ENCODE results near the gene ENO1.
"Not testable (repeated sequence)": the region's sequence is repeated elsewhere in the genome, so short reads cannot be mapped to it uniquely, and the experiment has no call there.

The ENO1 gene

DNA sequence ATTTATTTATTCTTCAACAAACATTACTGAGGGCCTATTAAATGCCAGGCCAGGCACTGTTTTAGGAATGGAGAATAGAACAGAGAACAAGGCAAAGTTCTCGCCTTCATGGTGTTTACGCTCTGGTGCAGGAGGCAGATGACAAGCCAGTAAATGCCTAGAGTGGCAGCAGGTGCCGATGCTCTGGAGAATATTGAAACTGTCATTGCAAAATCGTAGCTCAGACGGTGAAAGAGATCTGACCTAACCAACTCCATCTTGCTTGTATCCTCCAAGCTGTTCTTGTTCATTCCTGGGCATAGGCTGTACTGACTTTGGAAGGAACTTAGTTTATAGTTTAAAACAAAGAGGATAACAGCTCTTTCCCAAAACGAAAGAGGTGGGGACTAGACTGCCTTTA is 13.5 kb upstream of the ENO1 start:
- DNase-seq: no peak

DNA sequence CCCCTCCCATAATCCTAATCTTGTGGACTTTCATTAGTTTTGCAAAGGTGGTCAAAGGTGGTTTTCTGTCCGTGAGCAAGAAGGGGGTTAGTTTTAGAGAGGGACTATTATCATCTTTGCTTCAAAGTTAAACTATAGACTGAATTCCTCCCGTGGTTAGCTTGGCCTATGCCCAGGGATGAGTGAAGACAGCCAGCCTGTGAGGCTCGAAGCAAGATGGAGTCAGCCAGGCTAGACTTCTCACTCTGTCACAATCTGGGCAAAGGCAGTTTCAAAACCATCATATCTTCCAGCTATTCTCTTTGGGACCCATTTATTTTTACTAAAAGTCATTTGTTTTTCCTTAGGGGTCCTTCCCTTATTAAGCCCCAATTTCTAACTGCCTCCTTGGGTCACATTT is 12.9 kb upstream of the ENO1 start:
- no peak for DNase-seq

DNA sequence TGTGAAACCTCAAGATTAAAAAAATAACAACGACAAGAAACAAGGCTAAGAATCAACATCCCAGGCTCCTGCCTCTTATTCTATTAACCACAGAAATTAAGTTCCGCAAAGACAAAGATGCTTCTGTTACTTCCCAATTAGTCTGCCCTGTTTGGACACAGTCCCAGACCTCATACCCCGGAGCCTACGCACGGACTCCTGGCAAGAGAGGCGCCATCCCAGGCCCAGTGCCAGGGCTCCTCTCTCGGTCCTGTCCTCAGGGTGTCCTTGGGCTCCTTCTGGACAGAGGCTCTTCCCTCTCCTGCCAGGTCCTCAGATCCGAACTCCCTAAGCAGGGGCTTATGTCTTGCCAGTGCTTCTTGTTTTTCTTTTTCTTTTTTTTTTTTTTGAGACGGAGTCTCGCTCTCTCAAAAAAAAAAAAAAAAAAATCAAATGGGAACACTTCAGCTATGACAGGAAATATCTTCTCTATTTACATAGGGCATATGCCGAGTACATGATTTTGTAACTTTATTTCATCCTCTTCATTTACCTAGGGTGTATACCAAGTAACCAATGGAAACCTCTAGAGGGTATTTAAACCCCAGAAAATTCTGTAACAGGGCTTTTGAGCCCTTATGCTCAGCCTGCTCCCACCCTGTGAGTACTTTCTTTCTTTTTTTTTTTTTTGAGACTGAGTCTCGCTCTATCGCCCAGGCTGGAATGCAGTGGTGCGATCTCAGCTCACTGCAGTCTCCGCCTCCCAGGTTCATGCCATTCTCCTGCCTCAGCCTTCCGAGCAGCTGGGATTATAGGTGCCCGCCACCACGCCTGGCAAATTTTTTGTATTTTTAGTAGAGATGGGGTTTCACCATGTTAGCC is 11.7 kb upstream of the ENO1 start:
- no peak for DNase-seq

DNA sequence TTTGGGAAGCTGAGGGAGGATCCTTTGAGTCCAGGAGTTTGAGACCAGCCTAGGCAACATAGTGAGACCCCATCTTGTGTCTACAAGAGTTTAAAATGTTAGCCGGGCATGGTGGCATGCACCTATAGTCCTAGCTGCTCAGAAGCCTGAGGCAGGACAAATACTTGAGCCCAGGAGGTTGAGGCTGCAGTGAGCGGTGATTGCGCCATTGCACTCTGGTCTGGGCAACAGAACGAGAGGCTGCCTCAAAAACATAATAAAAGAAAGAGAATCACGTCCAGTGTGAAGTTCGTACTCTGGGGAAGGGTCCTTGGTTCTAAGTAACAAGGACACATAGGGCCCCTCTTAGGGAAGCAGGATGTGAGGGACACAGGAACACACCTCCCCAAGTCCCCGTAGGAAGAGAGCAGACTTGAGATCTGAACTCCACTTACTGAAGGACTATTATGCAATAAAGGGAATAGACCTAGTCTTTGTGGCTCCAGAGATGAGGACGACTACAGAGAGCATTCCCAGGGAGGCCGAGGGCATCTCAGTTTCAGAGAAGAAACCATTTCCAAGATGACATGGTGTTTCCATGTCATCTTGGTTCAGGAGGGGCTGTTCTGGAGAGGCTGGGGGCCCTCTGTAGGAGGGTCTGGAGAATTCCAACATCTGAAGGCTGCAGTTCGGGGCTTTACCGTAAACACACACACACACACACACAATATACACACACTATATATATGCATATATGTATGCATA is 10.8 kb upstream of the ENO1 start:
- DNase-seq: no peak

DNA sequence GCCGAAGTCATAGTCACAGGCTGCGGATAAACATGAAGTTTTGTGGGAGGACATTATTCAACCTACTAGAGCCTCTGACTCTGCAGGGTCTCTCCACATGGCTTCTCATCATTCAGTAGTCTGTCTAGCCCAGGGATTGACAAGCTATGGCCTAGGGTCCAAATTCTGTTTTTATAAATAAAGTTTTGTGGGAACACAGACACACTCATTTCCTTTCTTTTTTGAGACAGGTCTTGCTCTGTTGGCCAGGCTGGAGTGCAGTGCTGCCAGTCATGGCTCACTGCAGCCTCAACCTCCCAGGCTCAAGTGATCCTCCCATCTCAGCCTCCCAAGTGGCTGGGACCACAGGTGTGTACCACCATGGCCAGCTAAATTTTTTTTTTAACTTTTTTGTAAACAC is 8.1 kb upstream of the ENO1 start:
- no peak for DNase-seq

DNA sequence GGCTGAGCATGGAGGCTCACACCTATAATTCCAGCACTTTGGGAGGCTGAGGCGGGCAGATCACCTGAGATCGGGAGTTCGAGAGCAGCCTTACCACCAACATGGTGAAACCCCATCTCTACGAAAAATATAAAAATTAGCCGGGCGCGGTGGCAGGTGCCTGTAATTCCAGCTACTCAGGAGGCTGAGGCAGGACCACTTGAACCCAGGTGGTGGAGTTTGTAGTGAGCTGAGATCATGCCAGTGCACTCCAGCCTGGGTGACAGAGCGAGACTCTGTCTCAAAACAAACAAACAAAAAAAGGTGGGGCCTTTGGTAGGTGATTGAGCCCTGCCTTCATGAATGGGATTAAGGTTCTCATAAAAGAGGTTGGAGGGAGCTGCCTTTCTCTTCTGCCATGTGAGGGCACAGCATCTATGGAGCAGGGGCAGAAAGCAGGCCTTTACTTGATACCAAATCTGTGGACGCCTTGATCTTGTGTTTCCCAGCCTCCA is 7.6 kb upstream of the ENO1 start:
- DNase-seq: not testable (repeated sequence)

DNA sequence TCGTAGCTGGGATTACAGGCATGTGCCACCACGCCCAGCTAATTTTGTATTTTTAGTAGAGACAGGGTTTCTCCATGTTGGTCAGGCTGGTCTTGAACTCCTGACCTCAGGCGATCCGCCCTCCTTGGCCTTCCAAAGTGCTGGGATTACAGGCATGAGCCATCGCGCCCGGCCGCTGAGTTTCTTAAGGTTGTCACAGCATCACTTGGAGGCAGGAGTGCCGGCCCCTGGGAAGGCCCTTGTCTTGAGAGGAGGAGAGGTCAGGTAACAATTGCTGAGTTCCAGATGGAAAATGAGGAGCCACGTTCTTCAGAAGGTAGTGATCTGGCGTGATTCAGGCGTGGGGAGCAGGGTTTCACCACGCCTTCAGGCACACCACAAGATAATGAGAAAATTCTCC is 5.6 kb upstream of the ENO1 start:
- not testable (repeated sequence) for DNase-seq

DNA sequence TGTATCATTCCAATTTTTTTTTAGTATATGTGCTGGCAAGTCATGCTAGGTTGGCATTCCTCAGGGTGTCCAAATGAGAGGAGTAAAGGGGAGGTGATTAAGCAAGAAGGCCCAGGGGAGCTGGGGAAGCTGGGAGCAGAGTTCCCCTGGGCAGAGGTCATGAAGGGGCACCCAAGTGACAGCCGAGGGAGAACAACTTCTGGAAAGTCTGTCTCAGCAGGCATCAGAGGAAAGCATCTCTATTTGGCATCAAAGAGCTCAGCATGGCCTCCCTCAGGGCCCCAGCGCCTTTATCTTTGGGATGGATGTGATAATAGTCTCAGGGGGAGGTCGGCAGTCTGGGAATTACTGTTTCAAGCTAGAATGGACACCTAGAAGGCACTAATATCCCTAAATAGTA is 5.0 kb upstream of the ENO1 start:
- no peak for DNase-seq

DNA sequence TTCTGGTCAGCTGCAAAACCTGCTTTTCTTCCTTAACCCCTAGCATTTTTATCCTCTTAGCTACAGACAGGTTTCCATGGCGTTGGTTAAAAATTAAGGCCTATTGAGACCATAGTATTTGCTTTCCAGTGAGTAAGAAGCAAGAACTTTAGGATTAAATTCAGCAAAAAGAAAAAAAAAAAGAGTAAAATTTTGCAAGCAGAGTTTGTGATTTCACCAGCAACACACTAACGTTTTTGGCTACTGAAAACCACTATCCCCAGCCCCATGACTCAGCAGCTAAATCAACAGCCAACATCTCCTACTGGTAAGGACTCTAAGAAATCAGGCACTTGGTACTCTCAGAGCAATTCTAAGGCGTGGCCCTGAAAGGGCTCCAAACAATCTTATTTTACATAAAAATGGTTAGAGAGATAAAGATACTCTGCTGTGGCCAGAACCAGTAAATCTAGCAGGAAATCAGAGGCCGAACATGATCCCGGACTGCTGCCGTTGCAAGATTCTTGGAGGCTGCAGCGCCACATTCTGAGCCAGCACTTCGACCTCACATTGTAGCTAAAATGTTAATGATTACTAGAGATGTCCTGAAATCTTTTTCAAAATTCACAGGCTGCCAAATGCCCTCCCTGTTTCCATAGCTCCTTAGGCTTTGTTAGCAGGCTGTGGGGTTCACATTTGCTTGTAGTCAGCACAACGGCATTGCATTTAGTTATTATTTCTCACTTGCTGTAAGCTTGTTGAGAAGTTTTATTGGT is 1.6 kb upstream of the ENO1 start:
- peak in 1 of 2 experiments; percentile 58 for DNase-seq

DNA sequence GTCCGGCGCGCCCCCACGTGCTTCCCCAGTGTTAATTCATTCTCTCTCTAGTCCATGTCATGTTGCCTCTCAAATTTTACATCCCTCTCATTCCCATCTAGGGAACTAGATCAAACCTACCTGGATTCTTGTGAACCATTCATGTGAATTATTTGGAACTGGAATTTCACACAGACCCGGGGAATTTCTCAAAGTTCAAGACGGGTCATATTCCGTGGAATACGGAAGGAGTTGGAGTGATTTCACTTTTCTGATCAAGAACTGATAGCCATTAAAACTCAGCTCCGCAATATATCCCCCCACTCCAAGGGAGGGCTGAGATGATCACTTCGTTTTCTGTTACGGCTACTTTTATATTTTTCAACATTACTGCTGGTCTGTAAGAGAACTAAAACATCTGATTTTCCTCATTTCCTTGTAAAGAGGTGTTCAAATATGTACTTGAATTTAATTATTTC is 1.0 kb upstream of the ENO1 start:
- DNase-seq: no peak

DNA sequence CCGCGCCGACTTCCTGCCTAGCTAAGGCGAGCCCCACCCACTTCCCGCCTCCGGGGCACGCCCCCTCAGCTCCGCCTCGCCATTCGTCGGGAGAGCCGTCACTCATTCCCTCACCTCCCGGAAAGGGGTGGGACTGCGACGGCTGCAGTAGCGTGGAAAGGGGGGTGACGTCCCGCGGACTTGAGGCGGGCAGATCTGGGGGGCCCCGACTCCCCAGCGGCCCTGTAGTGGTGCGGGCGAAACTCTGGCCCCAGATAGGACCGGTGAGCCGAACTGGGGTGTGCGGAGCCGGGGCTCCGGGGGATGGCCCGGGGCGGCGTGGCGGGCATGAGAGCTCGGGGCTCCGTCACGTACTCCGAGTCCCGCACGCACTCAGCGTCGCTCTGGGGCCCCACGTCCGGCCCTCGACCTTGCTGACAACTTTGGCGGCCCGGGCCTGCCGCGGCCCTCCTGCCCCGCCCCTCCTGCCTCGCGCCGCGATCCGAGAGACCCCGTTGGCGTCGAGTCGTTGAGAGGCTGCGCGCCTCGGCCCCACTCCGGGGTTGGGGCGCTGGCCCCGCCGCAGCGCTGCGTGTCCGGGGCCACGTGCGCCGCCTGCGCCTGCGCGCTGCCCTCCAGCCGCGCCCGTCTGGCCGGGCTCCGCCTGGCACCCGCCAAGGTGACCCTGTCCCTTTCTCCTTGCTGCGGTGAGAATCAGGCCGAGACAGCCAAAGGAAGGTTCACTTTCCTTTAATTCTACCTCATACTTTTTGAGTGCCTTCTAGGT is 395 bp upstream of the ENO1 start:
- peak; percentile 99 for DNase-seq

DNA sequence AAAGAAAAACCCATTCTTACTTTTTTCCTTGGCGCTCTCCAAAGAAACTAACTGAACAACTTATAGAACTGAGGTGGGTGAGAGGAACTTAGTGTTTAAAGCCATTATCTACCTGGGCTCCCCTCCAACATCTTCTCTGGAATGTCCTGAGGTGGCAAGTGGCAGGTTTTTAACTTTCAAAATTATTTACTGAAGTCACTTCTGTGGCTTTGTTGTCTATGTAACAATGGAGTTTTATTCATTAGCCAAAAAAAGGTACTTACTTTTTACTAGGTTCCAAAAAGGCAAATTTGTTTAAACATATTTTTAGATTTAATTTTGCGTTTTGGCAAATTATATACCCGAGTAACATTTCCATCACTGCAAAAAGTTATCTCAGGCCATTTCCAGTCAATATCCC is 2.4 kb downstream of the ENO1 start:
- no peak for DNase-seq

DNA sequence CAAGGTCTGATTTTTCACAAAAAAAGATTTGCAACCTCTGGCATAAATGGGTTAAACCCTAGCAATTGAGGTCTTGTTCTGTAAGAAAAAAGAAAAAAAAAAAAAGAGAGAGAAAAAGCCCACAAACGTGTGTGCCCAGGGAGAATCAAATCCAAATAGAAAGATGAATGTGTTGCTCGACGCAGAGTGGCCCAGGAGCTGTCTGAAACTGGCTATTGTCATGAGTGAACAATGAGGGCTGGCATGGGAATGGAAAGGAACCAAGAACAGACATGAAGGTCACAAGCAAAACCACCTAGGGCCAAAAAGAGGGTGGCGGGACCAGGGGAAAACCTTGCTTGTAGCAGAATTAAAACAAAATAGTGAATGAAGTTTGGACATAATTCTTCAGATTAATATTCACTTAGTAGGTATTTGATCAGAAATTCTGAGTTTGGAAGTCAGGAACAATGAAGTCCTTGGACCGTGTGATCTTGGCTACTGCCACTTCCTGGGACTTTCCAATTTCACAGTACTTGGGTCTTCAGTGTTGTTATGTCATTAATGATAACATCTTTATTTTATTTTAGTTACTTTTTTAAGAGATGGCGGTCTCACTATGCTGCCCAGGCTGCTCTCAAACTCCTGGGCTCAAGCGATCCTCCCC is 3.1 kb downstream of the ENO1 start:
- DNase-seq: no peak

DNA sequence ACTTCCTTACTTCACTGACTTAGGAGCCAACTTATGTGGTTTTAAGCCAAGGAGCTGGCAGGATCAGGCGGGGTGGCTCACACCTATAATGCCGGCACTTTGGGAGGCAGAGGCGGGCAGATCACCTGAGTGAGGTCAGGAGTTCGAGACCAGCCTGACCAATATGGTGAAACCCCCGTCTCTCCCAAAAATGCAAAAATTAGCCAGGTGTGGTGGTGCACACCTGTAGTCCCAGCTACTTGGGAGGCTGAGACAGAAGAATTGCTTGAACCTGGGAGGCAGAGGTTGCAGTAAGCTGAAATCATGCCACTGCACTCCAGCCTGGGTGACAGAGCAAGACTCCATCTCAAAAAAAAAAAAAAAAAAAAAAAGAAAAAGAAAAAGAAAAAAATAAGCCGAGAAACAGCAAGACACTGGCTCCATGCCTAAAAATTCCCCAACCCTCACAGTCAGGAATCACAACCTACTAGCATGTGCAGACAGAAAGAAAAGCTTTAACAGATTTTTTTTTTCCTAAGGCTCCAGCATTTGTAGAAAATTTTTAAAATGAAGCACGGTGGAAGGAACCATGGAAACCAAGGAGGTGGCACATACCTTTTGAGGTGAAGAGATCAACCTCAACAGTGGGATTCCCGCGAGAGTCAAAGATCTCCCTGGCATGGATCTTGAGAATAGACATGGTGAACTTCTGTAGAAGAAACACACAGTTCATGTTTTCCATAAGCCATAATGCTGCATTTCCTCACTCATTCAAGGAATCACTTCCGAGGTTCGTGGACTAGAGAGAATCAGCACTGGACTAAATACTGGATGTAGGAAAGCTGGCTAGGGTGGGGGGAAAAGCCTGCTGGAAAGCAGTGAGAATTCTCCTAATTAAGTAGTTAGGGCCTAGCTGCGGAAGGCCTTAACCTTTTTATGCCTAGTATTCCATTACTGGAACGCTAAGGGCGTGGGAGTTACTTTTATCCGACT is 4.0 kb downstream of the ENO1 start:
- no peak for DNase-seq

DNA sequence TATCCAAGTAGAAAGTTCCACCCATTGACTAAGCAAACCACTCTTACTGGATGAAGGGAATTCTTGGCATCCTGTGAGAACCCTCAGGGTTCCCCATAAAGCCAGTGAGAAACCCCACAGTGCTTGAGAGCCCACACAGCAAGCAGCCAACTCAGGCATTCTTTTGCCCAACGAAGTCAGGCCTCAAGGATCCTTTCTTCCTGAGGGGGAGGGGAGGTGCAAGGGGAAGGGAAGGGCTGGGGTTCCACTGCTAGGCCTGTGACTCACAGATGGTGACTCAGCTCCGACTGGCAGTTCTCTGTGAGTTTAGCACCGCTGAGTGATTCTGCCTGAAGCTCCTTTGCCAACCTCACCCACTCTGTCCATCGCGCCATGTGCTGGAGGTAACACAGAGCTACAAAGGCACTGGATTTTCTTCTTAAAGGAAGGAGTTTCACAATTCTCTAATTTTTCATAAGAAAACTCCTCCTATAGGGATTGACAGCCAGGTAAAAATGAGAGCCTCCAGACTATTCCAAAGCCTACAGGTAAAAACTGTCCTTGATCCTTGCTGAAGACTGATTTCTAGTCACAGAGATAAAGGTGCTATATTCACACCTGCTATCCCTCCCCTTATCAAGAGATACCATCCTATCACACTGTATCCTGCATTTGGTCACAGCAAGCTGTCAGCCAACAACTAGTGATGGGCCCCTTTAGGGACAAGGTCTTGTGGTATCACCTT is 4.8 kb downstream of the ENO1 start:
- peak; percentile 73 to 93 for DNase-seq

DNA sequence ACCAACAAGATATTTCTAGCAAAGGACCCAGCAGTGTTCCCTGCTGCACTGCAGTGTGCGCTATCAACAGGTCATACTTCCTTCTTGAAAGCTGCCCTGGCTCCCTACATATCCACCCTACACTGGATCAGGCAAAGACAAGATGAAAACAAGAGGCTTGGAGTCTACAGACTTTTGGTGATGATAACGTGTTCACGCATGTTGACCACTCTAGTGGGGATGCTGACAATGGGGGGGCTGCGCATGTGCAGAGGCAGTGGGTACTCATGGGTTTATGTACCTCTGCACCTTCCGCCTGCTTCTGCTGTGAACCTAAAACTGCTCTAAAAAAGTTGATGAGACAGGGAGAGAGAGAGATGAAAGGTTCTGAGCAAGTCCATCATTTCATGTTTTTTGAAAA is 5.5 kb downstream of the ENO1 start:
- DNase-seq: no peak

DNA sequence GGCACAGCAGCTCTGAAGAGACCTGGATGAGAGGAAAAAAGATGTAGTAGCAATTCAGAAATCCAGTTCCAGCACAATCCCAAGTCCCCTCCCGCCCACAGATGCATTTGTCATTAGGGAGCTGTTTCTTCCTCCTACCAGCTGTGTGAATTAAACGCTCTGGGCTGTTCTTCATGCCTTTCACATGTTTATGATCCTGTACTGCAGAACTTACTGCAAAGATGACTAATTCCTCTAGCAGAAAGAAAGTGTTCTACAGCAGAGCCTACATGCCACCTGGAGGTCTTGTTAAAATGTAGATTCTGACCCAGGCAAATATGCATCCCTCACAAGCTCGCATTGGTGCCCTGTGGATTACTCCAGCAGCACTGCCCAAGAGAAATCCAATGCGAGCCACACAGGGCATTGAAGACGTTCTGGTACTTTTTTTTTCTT is 6.5 kb downstream of the ENO1 start:
- no peak for DNase-seq

DNA sequence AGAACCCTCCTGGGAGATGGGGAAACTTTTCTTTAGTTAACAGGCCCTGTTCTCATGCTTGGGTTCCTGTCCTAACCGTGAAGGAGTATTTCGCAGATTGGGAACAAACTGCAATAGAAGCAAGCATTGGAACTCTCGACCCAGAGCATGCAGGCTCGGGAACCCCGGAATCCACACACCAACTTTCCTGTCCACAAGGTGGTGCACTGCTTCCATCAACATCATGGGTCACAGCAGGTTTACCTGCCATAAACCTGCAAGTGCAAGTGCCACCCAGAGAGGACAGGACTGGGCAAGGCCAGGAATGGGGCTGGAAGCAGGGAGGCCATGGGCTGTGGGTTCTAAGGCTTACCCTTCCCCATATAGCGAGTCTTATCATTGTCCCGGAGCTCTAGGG is 6.9 kb downstream of the ENO1 start:
- DNase-seq: no peak

DNA sequence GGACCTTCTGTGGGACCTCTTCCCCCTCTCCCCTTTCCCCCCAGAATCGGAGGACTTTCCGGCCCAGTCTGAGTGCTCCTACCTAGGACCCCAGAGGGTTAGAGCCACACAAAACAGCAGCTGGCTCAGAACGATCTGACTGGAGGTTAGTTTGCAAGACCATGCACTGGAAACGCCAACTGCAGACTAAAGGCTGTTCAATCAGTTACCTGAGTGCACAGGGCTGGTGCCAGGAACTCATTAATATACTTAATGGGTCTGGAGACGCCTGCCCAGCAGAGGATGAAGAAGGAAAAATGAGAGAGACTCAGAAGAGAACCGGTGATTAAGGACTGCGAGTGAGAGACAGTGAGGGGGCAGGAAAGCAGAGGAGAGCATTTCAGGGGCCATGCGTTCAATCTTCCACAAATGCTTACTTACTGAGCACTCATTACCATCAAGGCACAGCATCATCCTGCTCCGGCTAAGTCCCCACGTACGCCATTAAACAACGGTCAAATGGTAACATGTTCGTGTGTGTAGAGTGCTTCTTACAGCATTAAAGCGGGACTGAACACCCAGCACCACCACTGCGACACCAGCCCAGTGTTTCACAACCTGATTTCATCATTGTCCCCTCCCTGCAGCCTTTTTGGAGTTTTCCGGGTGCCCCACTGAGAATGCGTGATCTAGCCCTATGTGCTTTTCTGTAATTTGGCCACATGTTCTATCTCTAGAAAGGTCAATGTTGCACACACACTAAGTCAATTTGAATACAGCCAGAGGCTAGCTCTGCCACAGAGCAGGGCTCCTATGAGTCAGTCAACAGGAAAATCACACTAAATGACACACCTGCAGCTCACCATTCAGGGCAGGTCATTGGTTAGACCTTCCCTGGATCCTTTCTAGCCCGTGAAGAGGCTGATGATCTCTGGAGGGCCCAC is 7.6 kb downstream of the ENO1 start:
- no peak for DNase-seq

All from stimulated activated CD4-positive, alpha-beta T cell treated with anti-CD3 and anti-CD28 coated beads, Interleukin-4, amount 100 ng/mL, for 4 hours (primary cell).